ENCODE results near the gene MEGF10. TPM values are rescaled to one million over a fixed set of nuclear protein-coding genes. Genes with fewer than 3 reads are reported as not detected.

MEGF10 gene
- total RNA-seq, 4 donors from 2014 or later, result 0.57 to 6.0 (median 4.3) TPM

DNA sequence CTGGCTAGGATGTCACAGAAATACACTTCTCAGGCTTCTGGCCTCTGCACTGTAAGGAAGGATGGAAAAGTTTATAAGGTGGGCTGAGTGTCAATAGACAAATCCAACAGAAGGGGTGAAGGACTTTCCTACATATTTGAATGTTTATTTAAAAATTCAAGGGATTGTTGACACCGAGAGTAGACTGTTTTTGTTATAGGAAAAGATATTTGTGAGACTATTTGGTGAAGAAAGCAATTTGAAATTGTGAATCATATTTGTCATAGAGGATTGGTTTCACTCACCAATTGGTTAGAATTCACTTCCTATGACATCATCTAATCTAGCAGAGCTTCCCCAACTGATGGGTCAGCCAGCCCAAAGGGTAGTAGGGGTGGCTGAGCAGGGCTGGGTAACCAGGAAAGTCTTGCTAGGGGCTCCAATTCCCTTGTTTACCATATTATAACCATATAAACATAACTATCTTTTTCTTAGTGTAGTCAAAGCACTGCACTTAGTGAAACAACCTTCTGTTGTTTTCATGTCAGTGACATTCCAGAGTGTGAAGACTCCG lies 14.9 kb upstream of the MEGF10 start:
- 61 to 68% methylated on average over 2 of the region's 2 CpGs for WGBS, 2 donors
- DNase-seq (ENCODE audit: low spot score in 2 of 2), result no peak
- no peak overlapping the region for H3K4me3 ChIP-seq (ENCODE audit: low read depth, poor library complexity, severe bottlenecking)
- intact Hi-C loops (cut with DNase I; ENCODE audit: low total_unique reads), result no loop called here
- TF ChIP-seq, protein P1, sequence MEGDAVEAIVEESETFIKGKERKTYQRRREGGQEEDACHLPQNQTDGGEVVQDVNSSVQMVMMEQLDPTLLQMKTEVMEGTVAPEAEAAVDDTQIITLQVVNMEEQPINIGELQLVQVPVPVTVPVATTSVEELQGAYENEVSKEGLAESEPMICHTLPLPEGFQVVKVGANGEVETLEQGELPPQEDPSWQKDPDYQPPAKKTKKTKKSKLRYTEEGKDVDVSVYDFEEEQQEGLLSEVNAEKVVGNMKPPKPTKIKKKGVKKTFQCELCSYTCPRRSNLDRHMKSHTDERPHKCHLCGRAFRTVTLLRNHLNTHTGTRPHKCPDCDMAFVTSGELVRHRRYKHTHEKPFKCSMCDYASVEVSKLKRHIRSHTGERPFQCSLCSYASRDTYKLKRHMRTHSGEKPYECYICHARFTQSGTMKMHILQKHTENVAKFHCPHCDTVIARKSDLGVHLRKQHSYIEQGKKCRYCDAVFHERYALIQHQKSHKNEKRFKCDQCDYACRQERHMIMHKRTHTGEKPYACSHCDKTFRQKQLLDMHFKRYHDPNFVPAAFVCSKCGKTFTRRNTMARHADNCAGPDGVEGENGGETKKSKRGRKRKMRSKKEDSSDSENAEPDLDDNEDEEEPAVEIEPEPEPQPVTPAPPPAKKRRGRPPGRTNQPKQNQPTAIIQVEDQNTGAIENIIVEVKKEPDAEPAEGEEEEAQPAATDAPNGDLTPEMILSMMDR (IDR thresholded peaks at IDR 0.05), result no peak
- no peak for TF ChIP-seq POLR2A (IDR thresholded peaks at IDR 0.05)

DNA sequence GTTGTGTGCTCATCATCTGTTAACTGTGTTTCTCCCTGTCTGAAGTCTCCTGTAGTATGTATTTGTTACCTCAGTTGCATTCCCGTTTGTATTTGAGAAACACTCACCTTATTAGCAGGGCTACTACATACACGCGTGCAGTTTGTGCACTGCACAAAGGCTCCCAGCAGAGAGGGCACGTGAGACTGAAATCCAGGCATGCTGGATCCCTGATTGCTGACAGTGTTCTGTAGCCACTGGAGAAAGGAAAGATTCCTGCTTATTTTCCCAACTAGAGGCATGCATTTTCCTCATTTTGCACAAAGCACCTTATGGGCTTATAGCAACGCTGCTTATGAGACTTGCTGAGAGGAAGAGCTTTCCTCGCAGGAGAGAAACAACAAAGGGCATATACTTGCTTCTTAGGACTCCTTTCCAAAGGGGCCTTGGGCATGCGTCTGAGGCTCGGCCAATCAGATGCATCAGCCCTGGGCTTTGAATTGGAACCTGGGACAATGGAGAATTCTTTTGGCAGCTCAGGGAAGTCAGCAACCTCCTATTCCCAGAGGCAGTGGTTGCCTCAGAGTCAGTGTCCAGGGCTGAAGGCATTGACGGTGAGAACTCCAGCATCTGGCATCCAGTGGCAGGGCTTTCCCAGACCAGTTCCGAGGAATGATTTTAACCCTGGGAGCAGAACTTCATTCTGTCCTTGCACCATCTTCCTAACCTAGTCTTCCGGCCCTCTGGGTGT lies 9.9 kb upstream of the MEGF10 start:
- intact Hi-C loops (cut with DNase I; ENCODE audit: low total_unique reads), result no loop called here
- WGBS, 2 donors, result 70 to 72% methylated on average over 11 of the region's 11 CpGs
- DNase-seq (ENCODE audit: low spot score in 2 of 2), result no peak
- TF ChIP-seq POLR2A (IDR thresholded peaks at IDR 0.05), result no peak
- TF ChIP-seq, protein P1 (IDR thresholded peaks at IDR 0.05), result no peak
- H3K4me3 ChIP-seq (ENCODE audit: low read depth, poor library complexity, severe bottlenecking), result no peak overlapping the region

DNA sequence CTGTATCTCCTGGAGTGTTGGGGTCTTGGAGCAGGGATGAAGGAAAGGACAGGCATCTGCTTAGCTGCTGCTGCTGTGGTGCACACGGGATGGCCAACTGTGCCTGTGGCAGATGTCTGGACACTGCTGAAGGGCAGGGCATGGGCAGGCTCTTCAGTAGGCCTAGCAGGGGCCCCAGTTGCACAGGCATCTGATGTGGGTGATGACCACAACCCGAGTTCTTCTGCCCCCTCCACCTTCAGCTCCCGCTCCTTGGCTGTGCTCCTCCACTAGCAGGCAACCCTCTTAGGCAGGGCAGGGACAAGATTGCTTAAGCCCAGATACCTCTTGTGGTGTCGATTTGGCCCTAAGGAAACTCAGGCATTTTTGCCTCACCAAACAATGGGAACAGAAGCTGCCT lies 9.0 kb upstream of the MEGF10 start:
- DNase-seq (ENCODE audit: low spot score in 2 of 2), result no peak
- WGBS, 2 donors, result 80 to 81% methylated on average over 4 of the region's 4 CpGs
- intact Hi-C loops (cut with DNase I; ENCODE audit: low total_unique reads), result no loop called here
- TF ChIP-seq POLR2A (IDR thresholded peaks at IDR 0.05), result no peak
- TF ChIP-seq, protein P1 (IDR thresholded peaks at IDR 0.05), result no peak
- no peak overlapping the region for H3K4me3 ChIP-seq (ENCODE audit: low read depth, poor library complexity, severe bottlenecking)

DNA sequence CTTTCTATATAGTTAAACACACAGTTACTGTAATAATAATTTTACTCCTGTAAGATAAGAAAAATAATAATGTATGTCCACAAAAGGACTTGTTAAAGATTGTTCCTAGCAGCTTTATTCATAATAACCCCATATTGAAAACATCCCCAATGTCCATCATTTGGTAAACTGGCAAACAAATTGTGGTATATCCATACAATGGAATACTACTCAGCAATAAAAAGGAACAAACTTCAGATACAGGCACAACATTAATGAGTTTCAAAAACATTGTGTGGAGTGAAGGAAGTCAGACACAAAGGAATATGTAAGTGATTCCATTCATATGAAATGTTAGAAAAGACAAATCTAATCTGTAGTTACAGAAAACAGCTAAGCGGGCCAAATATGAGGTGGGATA lies 1.9 kb upstream of the MEGF10 start:
- WGBS, 2 donors, result 93 to 96% methylated on average over 1 of the region's 1 CpG
- no peak for TF ChIP-seq POLR2A (IDR thresholded peaks at IDR 0.05)
- TF ChIP-seq, protein P1 (IDR thresholded peaks at IDR 0.05), result no peak
- intact Hi-C loops (cut with DNase I; ENCODE audit: low total_unique reads), result no loop called here
- no peak overlapping the region for H3K4me3 ChIP-seq (ENCODE audit: low read depth, poor library complexity, severe bottlenecking)
- no peak for DNase-seq (ENCODE audit: low spot score in 2 of 2)

DNA sequence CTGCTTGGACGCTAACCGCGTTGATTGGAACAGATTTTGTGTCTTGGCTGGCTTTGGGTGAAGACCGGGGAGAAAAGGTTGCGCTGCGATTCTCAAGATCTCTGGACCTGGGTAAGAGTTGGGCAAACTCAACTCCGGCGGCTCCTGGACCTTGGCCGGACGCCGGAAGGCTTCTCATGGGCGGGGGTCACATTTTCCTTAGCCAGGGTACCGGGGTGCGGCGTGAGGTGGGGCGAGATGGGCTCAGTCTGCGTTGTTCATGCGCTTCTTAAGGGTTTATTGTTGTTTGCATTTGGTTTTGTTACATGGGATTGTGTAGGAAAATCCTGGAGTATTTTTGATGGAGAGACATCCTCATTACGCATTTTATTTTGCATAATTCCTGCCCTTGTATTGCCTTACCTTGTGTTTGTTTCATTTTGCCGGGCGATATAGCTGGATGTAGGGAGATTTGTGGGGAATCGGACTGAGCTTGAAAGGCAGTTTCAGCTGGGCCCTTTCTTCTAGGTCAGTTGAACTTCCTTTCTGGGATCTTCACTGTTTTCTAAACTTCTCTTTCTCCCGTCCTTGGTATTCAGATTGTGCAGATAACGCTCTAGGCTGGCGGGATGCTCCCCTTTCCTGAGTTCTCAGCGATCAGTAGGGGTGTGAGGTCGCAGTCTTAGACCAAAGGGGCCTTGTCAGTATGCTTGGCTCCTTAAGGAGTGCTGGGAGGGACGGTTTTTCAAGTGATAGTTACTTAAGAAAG lies 524 bp downstream of the MEGF10 start:
- TF ChIP-seq, protein P1 (IDR thresholded peaks at IDR 0.05), result no peak
- TF ChIP-seq POLR2A (IDR thresholded peaks at IDR 0.05), result no peak
- intact Hi-C loops (cut with DNase I; ENCODE audit: low total_unique reads), result no loop called here
- DNase-seq (ENCODE audit: low spot score in 2 of 2), result no peak
- 26 to 30% methylated on average over 28 of the region's 28 CpGs for WGBS, 2 donors
- no peak overlapping the region for H3K4me3 ChIP-seq (ENCODE audit: low read depth, poor library complexity, severe bottlenecking)
